ENCODE results near the gene ANKRD17. TPM values are rescaled to one million over a fixed set of nuclear protein-coding genes. Genes with fewer than 3 reads are reported as not detected.

Gene ANKRD17
- total RNA-seq, 1 donor from 2014 or later: 91.9 TPM

DNA sequence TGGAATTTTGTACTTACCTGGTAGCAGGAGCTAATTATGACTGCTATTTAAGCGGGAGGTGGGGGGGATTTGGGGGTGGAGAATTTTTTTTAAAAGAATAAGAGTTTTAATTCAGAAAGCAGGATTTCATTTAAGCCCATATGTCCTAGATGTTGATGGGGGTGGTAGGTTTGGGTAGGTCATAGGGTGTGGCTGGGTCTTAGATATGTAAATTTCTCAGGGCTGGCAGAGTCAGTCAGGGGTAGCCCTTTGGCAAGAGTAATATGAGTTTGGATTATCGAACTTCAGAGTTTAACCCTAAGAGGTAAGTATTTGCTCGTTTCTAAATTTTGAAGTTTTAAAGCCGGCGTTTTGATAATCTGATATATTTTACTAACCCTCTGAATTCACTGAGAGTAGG, 153.9 kb downstream of the ANKRD17 start:
- Mint-ChIP-seq H3K27ac (ENCODE audit: unreplicated experiment) (no peak overlapping the region), H3K27me3 (ENCODE audit: low read depth, unreplicated experiment) (no peaks in the 10 kb centered on the region), H3K4me1 (ENCODE audit: low read depth, unreplicated experiment) (peaks cover 7% of the 10 kb centered on the region), H3K4me3 (ENCODE audit: unreplicated experiment) (no peak overlapping the region), H3K36me3 (ENCODE audit: low read depth, unreplicated experiment) (peaks cover 5% of the 10 kb centered on the region), H3K9me3 (ENCODE audit: unreplicated experiment) (no peaks in the 10 kb centered on the region)
- no peak overlapping the region for H3K9ac ChIP-seq (ENCODE audit: low read length)
- H3K9me3 ChIP-seq (ENCODE audit: insufficient read depth, low read depth, low read length): no peaks in the 10 kb centered on the region
- H3K27ac ChIP-seq (ENCODE audit: low read depth, low read length): no peak overlapping the region
- H3K4me1 ChIP-seq (ENCODE audit: insufficient read depth, low read length): no peaks in the 10 kb centered on the region
- no peak overlapping the region for H2AFZ ChIP-seq (ENCODE audit: low read depth, low read length)
- FAIRE-seq (no peak), DNase-seq (ENCODE audit: low read depth) (no peak)
- H3K4me3 ChIP-seq (ENCODE audit: insufficient read depth, low read depth, low read length): no peak overlapping the region
- no peaks in the 10 kb centered on the region for H3K79me2 ChIP-seq (ENCODE audit: insufficient read depth, low read length)
- H3K36me3 ChIP-seq (ENCODE audit: insufficient read depth, low read length): peaks cover 46% of the 10 kb centered on the region
- H3K4me2 ChIP-seq (ENCODE audit: low read length): no peak overlapping the region
- TF ChIP-seq, protein P1, sequence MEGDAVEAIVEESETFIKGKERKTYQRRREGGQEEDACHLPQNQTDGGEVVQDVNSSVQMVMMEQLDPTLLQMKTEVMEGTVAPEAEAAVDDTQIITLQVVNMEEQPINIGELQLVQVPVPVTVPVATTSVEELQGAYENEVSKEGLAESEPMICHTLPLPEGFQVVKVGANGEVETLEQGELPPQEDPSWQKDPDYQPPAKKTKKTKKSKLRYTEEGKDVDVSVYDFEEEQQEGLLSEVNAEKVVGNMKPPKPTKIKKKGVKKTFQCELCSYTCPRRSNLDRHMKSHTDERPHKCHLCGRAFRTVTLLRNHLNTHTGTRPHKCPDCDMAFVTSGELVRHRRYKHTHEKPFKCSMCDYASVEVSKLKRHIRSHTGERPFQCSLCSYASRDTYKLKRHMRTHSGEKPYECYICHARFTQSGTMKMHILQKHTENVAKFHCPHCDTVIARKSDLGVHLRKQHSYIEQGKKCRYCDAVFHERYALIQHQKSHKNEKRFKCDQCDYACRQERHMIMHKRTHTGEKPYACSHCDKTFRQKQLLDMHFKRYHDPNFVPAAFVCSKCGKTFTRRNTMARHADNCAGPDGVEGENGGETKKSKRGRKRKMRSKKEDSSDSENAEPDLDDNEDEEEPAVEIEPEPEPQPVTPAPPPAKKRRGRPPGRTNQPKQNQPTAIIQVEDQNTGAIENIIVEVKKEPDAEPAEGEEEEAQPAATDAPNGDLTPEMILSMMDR (IDR thresholded peaks at IDR 0.05; ENCODE audit: insufficient read depth, low read depth, low read length): no peak
- TF ChIP-seq EZH2 (IDR thresholded peaks at IDR 0.05; ENCODE audit: insufficient read depth, low read length): no peak
- H3K27me3 ChIP-seq (ENCODE audit: insufficient read depth, low read length): no peaks in the 10 kb centered on the region
- no peaks in the 10 kb centered on the region for H4K20me1 ChIP-seq (ENCODE audit: insufficient read depth, low read length)

DNA sequence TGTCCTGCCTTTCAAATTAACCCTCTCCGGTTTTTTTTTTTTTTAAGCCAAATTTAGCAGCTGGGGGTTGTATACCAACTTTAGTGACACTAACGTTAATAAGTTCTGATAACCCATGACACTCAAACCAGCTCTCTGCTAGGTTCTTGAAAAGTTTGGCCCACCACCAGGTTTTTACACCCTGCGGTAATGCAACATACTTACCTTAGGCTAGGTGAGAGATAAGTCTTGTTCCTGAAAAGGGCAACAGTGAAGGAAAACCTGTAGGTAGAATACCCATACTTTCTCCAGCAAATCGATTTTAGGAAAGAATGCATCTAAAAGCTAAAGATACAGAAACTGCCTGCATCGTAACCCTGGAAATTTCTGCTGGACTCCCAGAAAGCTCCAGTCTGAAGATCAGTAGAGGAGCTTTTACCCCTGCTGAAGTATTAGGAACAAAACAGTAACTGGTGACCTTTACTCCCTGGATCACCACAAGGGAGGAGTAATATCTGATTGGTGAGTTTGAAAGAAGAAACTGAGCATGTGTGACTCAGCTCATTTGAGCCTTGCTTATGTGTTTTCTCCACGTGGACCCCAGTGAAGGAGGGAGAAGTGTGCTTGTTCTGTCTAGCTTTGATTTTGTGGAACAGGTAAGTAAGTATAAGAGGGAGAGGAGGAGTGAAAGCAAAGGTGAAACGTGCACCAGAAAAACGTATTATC, 154.6 kb downstream of the ANKRD17 start:
- no peak overlapping the region for H3K4me2 ChIP-seq (ENCODE audit: low read length)
- Mint-ChIP-seq H3K9me3 (ENCODE audit: unreplicated experiment) (no peaks in the 10 kb centered on the region), H3K36me3 (ENCODE audit: low read depth, unreplicated experiment) (peaks cover 5% of the 10 kb centered on the region), H3K4me3 (ENCODE audit: unreplicated experiment) (no peak overlapping the region), H3K27ac (ENCODE audit: unreplicated experiment) (no peak overlapping the region), H3K27me3 (ENCODE audit: low read depth, unreplicated experiment) (no peaks in the 10 kb centered on the region), H3K4me1 (ENCODE audit: low read depth, unreplicated experiment) (peaks cover 8% of the 10 kb centered on the region)
- H3K36me3 ChIP-seq (ENCODE audit: insufficient read depth, low read length): peaks cover 38% of the 10 kb centered on the region
- H3K9me3 ChIP-seq (ENCODE audit: insufficient read depth, low read depth, low read length): no peaks in the 10 kb centered on the region
- no peaks in the 10 kb centered on the region for H3K79me2 ChIP-seq (ENCODE audit: insufficient read depth, low read length)
- no peaks in the 10 kb centered on the region for H3K27me3 ChIP-seq (ENCODE audit: insufficient read depth, low read length)
- no peak overlapping the region for H2AFZ ChIP-seq (ENCODE audit: low read depth, low read length)
- DNase-seq (ENCODE audit: low read depth): no peak
- H4K20me1 ChIP-seq (ENCODE audit: insufficient read depth, low read length): peaks cover 2% of the 10 kb centered on the region
- H3K4me1 ChIP-seq (ENCODE audit: insufficient read depth, low read length): no peaks in the 10 kb centered on the region
- no peak overlapping the region for H3K27ac ChIP-seq (ENCODE audit: low read depth, low read length)
- no peak for FAIRE-seq
- TF ChIP-seq, protein P1 (IDR thresholded peaks at IDR 0.05; ENCODE audit: insufficient read depth, low read depth, low read length): no peak
- no peak for TF ChIP-seq EZH2 (IDR thresholded peaks at IDR 0.05; ENCODE audit: insufficient read depth, low read length)
- H3K4me3 ChIP-seq (ENCODE audit: insufficient read depth, low read depth, low read length): no peak overlapping the region
- H3K9ac ChIP-seq (ENCODE audit: low read length): no peak overlapping the region

DNA sequence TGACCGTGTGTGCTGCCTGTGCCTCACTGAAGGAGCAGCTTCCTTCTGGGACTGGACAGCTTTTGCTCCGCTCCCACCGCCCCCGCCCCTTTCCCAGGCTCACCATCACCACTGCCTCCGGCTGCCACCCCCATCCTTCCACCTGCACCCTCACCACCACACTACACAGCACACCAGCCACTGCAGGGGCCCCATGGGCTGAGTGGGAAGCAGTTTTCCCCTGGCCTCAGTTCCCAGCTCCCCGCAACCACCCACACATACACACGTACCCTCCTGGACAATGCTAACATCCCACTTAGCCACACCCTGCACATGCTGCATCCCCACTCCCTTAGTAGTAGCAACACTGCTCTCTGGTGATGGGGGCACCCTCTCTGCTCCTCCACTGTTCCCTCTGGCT, 159.5 kb downstream of the ANKRD17 start:
- DNase-seq (ENCODE audit: low read depth) (no peak), FAIRE-seq (no peak)
- no peaks in the 10 kb centered on the region for H3K9me3 Mint-ChIP-seq (ENCODE audit: unreplicated experiment)
- H3K27me3 Mint-ChIP-seq (ENCODE audit: low read depth, unreplicated experiment): no peaks in the 10 kb centered on the region
- no peak overlapping the region for H3K27ac ChIP-seq (ENCODE audit: low read depth, low read length)
- H3K36me3 ChIP-seq (ENCODE audit: insufficient read depth, low read length): peaks cover 41% of the 10 kb centered on the region
- peaks cover 5% of the 10 kb centered on the region for H3K4me1 Mint-ChIP-seq (ENCODE audit: low read depth, unreplicated experiment)
- H3K27me3 ChIP-seq (ENCODE audit: insufficient read depth, low read length): no peaks in the 10 kb centered on the region
- H2AFZ ChIP-seq (ENCODE audit: low read depth, low read length): no peak overlapping the region
- no peak overlapping the region for H3K4me3 Mint-ChIP-seq (ENCODE audit: unreplicated experiment)
- peaks cover 7% of the 10 kb centered on the region for H4K20me1 ChIP-seq (ENCODE audit: insufficient read depth, low read length)
- H3K36me3 Mint-ChIP-seq (ENCODE audit: low read depth, unreplicated experiment): peaks cover 2% of the 10 kb centered on the region
- no peak overlapping the region for H3K4me2 ChIP-seq (ENCODE audit: low read length)
- H3K79me2 ChIP-seq (ENCODE audit: insufficient read depth, low read length): no peaks in the 10 kb centered on the region
- no peaks in the 10 kb centered on the region for H3K4me1 ChIP-seq (ENCODE audit: insufficient read depth, low read length)
- H3K9me3 ChIP-seq (ENCODE audit: insufficient read depth, low read depth, low read length): no peaks in the 10 kb centered on the region
- no peak overlapping the region for H3K4me3 ChIP-seq (ENCODE audit: insufficient read depth, low read depth, low read length)
- TF ChIP-seq, protein P1 (IDR thresholded peaks at IDR 0.05; ENCODE audit: insufficient read depth, low read depth, low read length): no peak
- no peak for TF ChIP-seq EZH2 (IDR thresholded peaks at IDR 0.05; ENCODE audit: insufficient read depth, low read length)
- H3K9ac ChIP-seq (ENCODE audit: low read length): no peak overlapping the region
- no peak overlapping the region for H3K27ac Mint-ChIP-seq (ENCODE audit: unreplicated experiment)
